Ishikawa (cell line): ENCODE data around the gene ABCF3.

Experiments used
- CEBPB ChIP-seq: IDR thresholded peaks from 2 replicates; pipeline ENCODE4 v1.6.1; 2012
- CREB1 ChIP-seq: IDR thresholded peaks from 2 replicates; pipeline ENCODE4 v1.6.1; 2012; ENCODE audit warnings: low read depth
- EGR1 ChIP-seq: IDR thresholded peaks from 2 replicates; pipeline ENCODE4 v1.6.1; 2012
- EP300 ChIP-seq: IDR thresholded peaks from 2 replicates; pipeline ENCODE4 v1.6.1; 2012; ENCODE audit warnings: borderline replicate concordance
- FOXM1 ChIP-seq: IDR thresholded peaks from 2 replicates; pipeline ENCODE4 v1.6.1; 2012; ENCODE audit warnings: low read depth, borderline replicate concordance
- MAX ChIP-seq: IDR thresholded peaks from 2 replicates; pipeline ENCODE4 v1.6.1; 2012
- NFIC ChIP-seq: IDR thresholded peaks from 2 replicates; pipeline ENCODE4 v1.6.1; 2012
- RAD21 ChIP-seq: IDR thresholded peaks from 2 replicates; pipeline ENCODE4 v1.6.1; 2012; ENCODE audit warnings: low read depth
- REST ChIP-seq: IDR thresholded peaks from 2 replicates; pipeline ENCODE4 v1.6.1; 2012; ENCODE audit warnings: low read depth, mild to moderate bottlenecking
- TAF1 ChIP-seq: IDR thresholded peaks from 2 replicates; pipeline ENCODE4 v1.6.1; 2012; ENCODE audit warnings: low read depth, mild to moderate bottlenecking
- TCF12 ChIP-seq: IDR thresholded peaks from 2 replicates; pipeline ENCODE4 v1.6.1; 2012; ENCODE audit warnings: low read depth
- TEAD4 ChIP-seq: IDR thresholded peaks from 2 replicates; pipeline ENCODE4 v1.6.1; 2012
- USF1 ChIP-seq: IDR thresholded peaks from 2 replicates; pipeline ENCODE4 v1.6.1; 2012
- YY1 ChIP-seq: IDR thresholded peaks from 2 replicates; pipeline ENCODE4 v1.6.1; 2012; ENCODE audit warnings: low read depth
- ZBTB7A ChIP-seq: IDR thresholded peaks from 2 replicates; pipeline ENCODE4 v1.6.1; 2012; ENCODE audit warnings: low read depth

The ABCF3 gene

GRCh38 chr3:184233127-184233843 is 47.3 kb downstream of the ABCF3 start:
- TF ChIP-seq EP300: no peak
- TF ChIP-seq ZBTB7A: no peak
- no peak for TF ChIP-seq TCF12
- TF ChIP-seq FOXM1: no peak
- TF ChIP-seq REST: no peak
- no peak for TF ChIP-seq YY1
- no peak for TF ChIP-seq EGR1
- TF ChIP-seq MAX: no peak
- TF ChIP-seq RAD21: no peak
- no peak for TF ChIP-seq NFIC

- TF ChIP-seq EP300 (peak; percentile 40; the same call in 1 of the 2 replicates), FOXM1 (no peak), CEBPB (peak; percentile 33; the same call in 1 of the 2 replicates), TAF1 (no peak), MAX (peak; percentile 68), EGR1 (no peak), USF1 (0 out of 2 replicates have a peak, but pooled peaks have one; percentile 21), YY1 (peak; percentile 49; the same call in 1 of the 2 replicates), TCF12 (peak; percentile 49; the same call in 1 of the 2 replicates), TEAD4 (peak; percentile 23; the same call in 1 of the 2 replicates), NFIC (peak; percentile 95), RAD21 (peak; percentile 43; the same call in 1 of the 2 replicates), REST (no peak), CREB1 (no peak), ZBTB7A (0 out of 2 replicates have a peak, but pooled peaks have one; percentile 51)
These were observed 48.2 kb downstream of the ABCF3 start for GRCh38 chr3:184234224-184234623.

- TF ChIP-seq TAF1 (no peak), EGR1 (no peak), MAX (no peak), ZBTB7A (no peak), TCF12 (no peak), EP300 (no peak), YY1 (no peak), CEBPB (no peak), REST (no peak), TEAD4 (no peak), CREB1 (no peak), RAD21 (no peak), USF1 (no peak), NFIC (no peak), FOXM1 (no peak)
These were observed 48.8 kb downstream of the ABCF3 start for GRCh38 chr3:184234671-184235380.
